IMR-90 (cell line): ENCODE measurements around the gene PAMR1. TPM values are rescaled to one million over a fixed set of nuclear protein-coding genes. Genes with fewer than 3 reads are reported as not detected.
A peak's percentile ranks its signal among the peaks of the same experiment; 100 is the strongest.

ENCODE experiments used
- ATAC-seq: fragments of 200-7000 bp; cut with Tn5 transposase; 2 replicates; pipeline ENCODE4 v1.9.1; 2020; ENCODE audit warnings: low read depth, mild to moderate bottlenecking, moderate library complexity
- BruUV-seq: library from RNA; stranded (reverse); fragments of 400-500 nt; replicated peaks from 2 replicates; lab custom pipeline; 2021; lab: Mats Ljungman, UMichigan
- CTCF ChIA-PET: fragments of 300-600 bp; formaldehyde crosslinking; extraction: SDS; loops from one replicate; lab custom pipeline; 2021; ENCODE audit warnings: antibody characterized with exemption; lab: Yijun Ruan, JAX
- POLR2A ChIA-PET: fragments of 300-600 bp; sonication (Branson Sonifier 250); formaldehyde crosslinking; loops from one replicate; lab custom pipeline; 2022; ENCODE audit warnings: antibody characterized with exemption; ENCODE audit not compliant: unreplicated experiment; lab: Charles Lee
- DNase-seq: peaks from one replicate; pipeline ENCODE4 v3.0.0; 2013
- H2AFZ ChIP-seq: replicated peaks from 2 replicates; pipeline ENCODE3; 2013; ENCODE audit warnings: low read length, mild to moderate bottlenecking; ENCODE audit not compliant: poor library complexity
- H2AK5ac ChIP-seq: 2 replicates; pipeline ENCODE4 v1.6.1; 2013; ENCODE audit warnings: low read depth, low read length, inconsistent platforms
- H2AK9ac ChIP-seq: replicated peaks from 2 replicates; pipeline ENCODE3; 2013; ENCODE audit warnings: mild to moderate bottlenecking, low read depth, low read length, moderate library complexity; ENCODE audit not compliant: poor library complexity
- H2BK120ac ChIP-seq: 2 replicates; pipeline ENCODE4 v1.6.1; 2013; ENCODE audit warnings: low read depth, low read length, inconsistent platforms
- H2BK15ac ChIP-seq: 3 replicates; pipeline ENCODE4 v1.6.1; 2013; ENCODE audit warnings: low read depth, low read length, inconsistent platforms
- H2BK20ac ChIP-seq: 2 replicates; pipeline ENCODE4 v1.6.1; 2013; ENCODE audit warnings: low read depth, mild to moderate bottlenecking, inconsistent platforms, low read length, moderate library complexity
- H2BK5ac ChIP-seq: 2 replicates; pipeline ENCODE4 v1.6.1; 2013; ENCODE audit warnings: mild to moderate bottlenecking, low read depth, low read length, inconsistent platforms; ENCODE audit not compliant: poor library complexity, severe bottlenecking
- H3K14ac ChIP-seq: replicated peaks from 2 replicates; pipeline ENCODE4 v1.6.1; 2013; ENCODE audit warnings: low read depth, low read length, inconsistent platforms
- H3K18ac ChIP-seq: 2 replicates; pipeline ENCODE4 v1.6.1; 2013; ENCODE audit warnings: low read depth, low read length, control low read depth
- H3K23ac ChIP-seq: 2 replicates; pipeline ENCODE4 v1.6.1; 2013; ENCODE audit warnings: low read depth, low read length, inconsistent platforms
- H3K27ac ChIP-seq: 2 replicates; pipeline ENCODE4 v1.5.1; 2013; ENCODE audit warnings: mild to moderate bottlenecking, control low read depth, low read length; ENCODE audit not compliant: insufficient read depth
- H3K27me3 ChIP-seq: 2 replicates; pipeline ENCODE4 v1.6.1; 2013; ENCODE audit warnings: low read length; ENCODE audit not compliant: control insufficient read depth, insufficient read depth
- H3K36me3 ChIP-seq: 2 replicates; pipeline ENCODE4 v1.6.1; 2013; ENCODE audit warnings: low read length, mixed read lengths; ENCODE audit not compliant: control insufficient read depth, insufficient read depth
- H3K4ac ChIP-seq: 2 replicates; pipeline ENCODE4 v1.6.1; 2013; ENCODE audit warnings: low read depth, low read length, inconsistent platforms
- H3K4me1 ChIP-seq: 2 replicates; pipeline ENCODE4 v1.6.1; 2013; ENCODE audit warnings: low read length, mixed read lengths; ENCODE audit not compliant: control insufficient read depth, insufficient read depth
- H3K4me2 ChIP-seq: 2 replicates; pipeline ENCODE4 v1.6.1; 2013; ENCODE audit warnings: low read depth, mild to moderate bottlenecking, control low read depth, low read length, moderate library complexity
- H3K4me3 ChIP-seq: 2 replicates; pipeline ENCODE4 v1.5.1; 2013; ENCODE audit warnings: low read depth, mild to moderate bottlenecking, control low read depth, low read length, moderate library complexity; ENCODE audit not compliant: insufficient read depth
- H3K56ac ChIP-seq: 2 replicates; pipeline ENCODE4 v1.6.1; 2013; ENCODE audit warnings: low read length, inconsistent platforms; ENCODE audit not compliant: insufficient read depth; ENCODE audit errors: extremely low read depth
- H3K79me1 ChIP-seq, 2 experiments: 2 replicates each; pipeline ENCODE4 v1.6.1; 2013; ENCODE audit warnings: low read length in 2 of 2, inconsistent platforms in 1 of 2, low read depth in 1 of 2
- H3K9ac ChIP-seq: 2 replicates; pipeline ENCODE4 v1.6.1; 2013; ENCODE audit warnings: low read depth, low read length, control low read depth
- H3K9me1 ChIP-seq: 2 replicates; pipeline ENCODE4 v1.6.1; 2013; ENCODE audit warnings: low read length, inconsistent platforms; ENCODE audit not compliant: insufficient read depth
- H3K9me3 ChIP-seq: 2 replicates; pipeline ENCODE4 v1.6.1; 2013; ENCODE audit warnings: low read length; ENCODE audit not compliant: control insufficient read depth, insufficient read depth
- H4K20me1 ChIP-seq: 2 replicates; pipeline ENCODE4 v1.6.1; 2013; ENCODE audit warnings: low read length, inconsistent platforms; ENCODE audit not compliant: insufficient read depth
- H4K5ac ChIP-seq: 2 replicates; pipeline ENCODE4 v1.6.1; 2013; ENCODE audit warnings: mild to moderate bottlenecking, low read depth, low read length, control low read depth
- H4K8ac ChIP-seq, 2 experiments: 2 replicates each; pipeline ENCODE4 v1.6.1; 2013; ENCODE audit warnings: low read depth in 2 of 2, low read length in 2 of 2, control low read depth in 1 of 2, inconsistent platforms in 1 of 2
- H4K91ac ChIP-seq: 2 replicates; pipeline ENCODE4 v1.6.1; 2013; ENCODE audit warnings: low read depth, low read length, inconsistent platforms; ENCODE audit not compliant: insufficient read depth
- BHLHE40 ChIP-seq: fragments of 150-350 bp; IDR thresholded peaks from 2 replicates; pipeline ENCODE4 v1.6.1; 2016; ENCODE audit warnings: mild to moderate bottlenecking, low read depth, low read length
- CEBPB ChIP-seq: IDR thresholded peaks from 2 replicates; pipeline ENCODE4 v1.6.1; 2012; ENCODE audit warnings: low read depth, low read length, improper control_type of control experiment
- CTCF ChIP-seq: conservative IDR thresholded peaks from 2 replicates; pipeline ENCODE4 v1.5.1; 2012; ENCODE audit warnings: mild to moderate bottlenecking, low read depth, low read length, improper control_type of control experiment
- ELK1 ChIP-seq: fragments of 150-350 bp; IDR thresholded peaks from 2 replicates; pipeline ENCODE4 v1.6.1; 2016; ENCODE audit warnings: low read depth, mild to moderate bottlenecking, low read length, moderate library complexity, borderline replicate concordance
- MAFK ChIP-seq: IDR thresholded peaks from 2 replicates; pipeline ENCODE4 v1.6.1; 2012; ENCODE audit warnings: low read depth, low read length, improper control_type of control experiment
- NFE2L2 ChIP-seq: fragments of 150-350 bp; IDR thresholded peaks from 2 replicates; pipeline ENCODE4 v1.6.1; 2016; ENCODE audit warnings: low read depth, mild to moderate bottlenecking, low read length
- SMC3 ChIP-seq: fragments of 150-350 bp; IDR thresholded peaks from 2 replicates; pipeline ENCODE4 v1.6.1; 2016; ENCODE audit warnings: low read depth, mild to moderate bottlenecking, antibody characterized with exemption, low read length, moderate library complexity
- WGBS, 2 experiments: methylation state at CpG; one replicate each; pipeline versions ENCODE4 v1.1.5 to v1.1.7; 2013; ENCODE audit warnings: missing lambda C conversion rate in 2 of 2; ENCODE audit not compliant: insufficient read length in 1 of 2; ENCODE audit errors: extremely low coverage in 2 of 2; 5-methylcytosine and 5-hydroxymethylcytosine counted together
- dilution Hi-C: fragments of 300-500 bp; cut with HindIII; formaldehyde crosslinking; loops from one replicate; pipeline ENCODE4 v1.14.3; 2018; ENCODE audit warnings: low sequenced_read_pairs; ENCODE audit not compliant: unreplicated experiment
- in situ Hi-C: fragments of 300-500 bp; cut with MboI; formaldehyde crosslinking; loops from 3 replicates; pipeline ENCODE4 v1.14.3; 2019; ENCODE audit warnings: low sequenced_read_pairs, inconsistent platforms, mixed read lengths
- intact Hi-C: fragments of 100-400 bp; cut with micrococcal nuclease; formaldehyde crosslinking; loops from 2 replicates; pipeline ENCODE4 v1.10.0; 2022
- polyA plus RNA-seq, 3 experiments: library from polyadenylated mRNA; depleted of rRNA; stranded (reverse); fragments of >200 nt; gene quantifications; 2 replicates each; pipeline ENCODE4 v1.2.3, GENCODE V29; 2012; ENCODE audit warnings: low replicate concordance in 1 of 3
- total RNA-seq: library from RNA; depleted of rRNA; stranded (reverse); fragments of >200 nt; gene quantifications from 2 replicates; pipeline ENCODE4 v1.2.3, GENCODE V29; 2012
- TF ChIP-seq, protein P1 (sequence below): fragments of 150-350 bp; IDR thresholded peaks from 2 replicates; pipeline ENCODE4 v1.6.1; 2017; ENCODE audit warnings: mild to moderate bottlenecking, antibody characterized with exemption, low read length, low read depth

PAMR1 gene
- total and polyA plus RNA-seq, 2 of the 4 experiments (the other 2 are of a cell fraction) = 70.7 to 80.7 TPM

- Histone ChIP-seq H2AFZ (peak overlapping the region; percentile 44), H3K18ac (peak overlapping the region; percentile 62), H2BK15ac (peak overlapping the region; percentile 67; the same call in 2 of the 3 replicates), H3K79me1 (peaks cover 8 to 48% of the 10 kb centered on the region in 2 experiments), H3K4ac (peak overlapping the region; percentile 88), H3K9me1 (peaks cover 15% of the 10 kb centered on the region), H3K56ac (peak overlapping the region; percentile 81; the same call in 1 of the 2 replicates), H4K8ac (peak overlapping the region; percentile 42 to 90), H2AK9ac (peak overlapping the region; percentile 74), H3K9ac (peak overlapping the region; percentile 50; the same call in 1 of the 2 replicates), H4K91ac (peak overlapping the region; percentile 80), H3K23ac (peak overlapping the region; percentile 93), H4K20me1 (no peaks in the 10 kb centered on the region), H2BK20ac (peak overlapping the region; percentile 93), H3K9me3 (peaks cover 5% of the 10 kb centered on the region), H3K4me1 (peaks cover 14% of the 10 kb centered on the region), H3K4me3 (no peak overlapping the region), H3K14ac (peak overlapping the region; percentile 87), H3K36me3 (peaks cover 9% of the 10 kb centered on the region), H2BK120ac (peak overlapping the region; percentile 96), H3K27me3 (no peaks in the 10 kb centered on the region), H2BK5ac (peak overlapping the region; percentile 95), H4K5ac (peak overlapping the region; percentile 77), H3K4me2 (peak overlapping the region; percentile 55; the same call in 1 of the 2 replicates), H2AK5ac (peak overlapping the region; percentile 84), H3K27ac (peak overlapping the region; percentile 86)
- ChIA-PET POLR2A (no interaction called here), CTCF (interaction anchor here (1.0 to 1.6 kb wide), 4 partner anchors 56 to 774 kb away, joined by 3 to 5 read pairs (median 4); no protein-coding TSS in a partner anchor)
- intact Hi-C loops = loop anchor here (2.0 to 10.0 kb wide), 2 partner anchors 250 to 782 kb away; no protein-coding TSS in a partner anchor
- TF ChIP-seq BHLHE40 (no peak), ELK1 (no peak), NFE2L2 (no peak), SMC3 (no peak), MAFK (no peak), CEBPB (no peak), CTCF (no peak)
- TF ChIP-seq, protein P1, sequence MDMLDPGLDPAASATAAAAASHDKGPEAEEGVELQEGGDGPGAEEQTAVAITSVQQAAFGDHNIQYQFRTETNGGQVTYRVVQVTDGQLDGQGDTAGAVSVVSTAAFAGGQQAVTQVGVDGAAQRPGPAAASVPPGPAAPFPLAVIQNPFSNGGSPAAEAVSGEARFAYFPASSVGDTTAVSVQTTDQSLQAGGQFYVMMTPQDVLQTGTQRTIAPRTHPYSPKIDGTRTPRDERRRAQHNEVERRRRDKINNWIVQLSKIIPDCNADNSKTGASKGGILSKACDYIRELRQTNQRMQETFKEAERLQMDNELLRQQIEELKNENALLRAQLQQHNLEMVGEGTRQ = no peak
- ATAC-seq (peak; percentile 18), DNase-seq (peak; percentile 85)
- BruUV-seq = no TSS peak
- WGBS, 2 experiments = 62% methylated on average over 4 of the region's 6 CpGs; no CpG with 5 or more reads in 1 of the 2 experiments
- in situ Hi-C loops = loop anchor here (10.0 kb wide), 1 partner anchor 780 kb away; no protein-coding TSS in a partner anchor
- dilution Hi-C loops = no loop called here
These were observed 41.0 kb downstream of the PAMR1 start for GRCh38 chr11:35484435-35484834.
